GM19438 (cell line): ENCODE measurements around the gene CUBN.
"Not testable (repeated sequence)": the region's sequence is repeated elsewhere in the genome, so short reads cannot be mapped to it uniquely, and the experiment has no call there.

ENCODE experiments used
- ATAC-seq: cut with Tn5 transposase; IDR thresholded peaks from one replicate; pipeline ENCODE4 v1.9.1; 2021; ENCODE audit warnings: low read depth; ENCODE audit not compliant: unreplicated experiment

Gene CUBN

GRCh38 chr10:17141504-17142229 is 12.1 kb upstream of the CUBN start:
- ATAC-seq = no peak

- ATAC-seq = no peak
These were observed 10.8 kb upstream of the CUBN start for GRCh38 chr10:17140386-17140761.

GRCh38 chr10:17138460-17139042 is 8.9 kb upstream of the CUBN start:
- ATAC-seq = no peak

DNA sequence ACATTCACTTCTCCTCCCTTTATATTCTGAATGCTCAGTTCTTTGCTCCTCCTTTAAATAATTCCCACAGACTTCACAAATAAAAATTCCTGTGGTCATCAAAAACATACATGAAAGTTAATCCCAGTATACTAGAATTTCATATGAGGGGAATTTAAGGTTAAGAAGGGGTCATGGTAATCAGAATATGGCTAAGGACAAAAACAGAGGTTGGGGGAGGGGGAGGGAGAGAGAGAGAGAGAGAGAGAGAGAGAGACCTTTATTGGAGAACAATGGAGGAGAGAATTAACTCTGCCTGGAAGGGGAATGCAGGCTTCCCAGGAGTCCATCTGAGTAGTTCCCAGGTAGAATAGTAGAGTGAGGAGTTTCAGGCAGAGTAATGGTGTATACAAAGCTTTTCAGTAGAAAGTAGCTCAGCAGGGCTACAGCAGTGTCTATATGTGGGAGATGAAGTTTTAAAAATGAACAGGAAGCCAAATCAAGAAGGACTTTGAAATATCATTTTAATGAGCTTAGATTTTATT is 5.2 kb upstream of the CUBN start:
- no peak for ATAC-seq

DNA sequence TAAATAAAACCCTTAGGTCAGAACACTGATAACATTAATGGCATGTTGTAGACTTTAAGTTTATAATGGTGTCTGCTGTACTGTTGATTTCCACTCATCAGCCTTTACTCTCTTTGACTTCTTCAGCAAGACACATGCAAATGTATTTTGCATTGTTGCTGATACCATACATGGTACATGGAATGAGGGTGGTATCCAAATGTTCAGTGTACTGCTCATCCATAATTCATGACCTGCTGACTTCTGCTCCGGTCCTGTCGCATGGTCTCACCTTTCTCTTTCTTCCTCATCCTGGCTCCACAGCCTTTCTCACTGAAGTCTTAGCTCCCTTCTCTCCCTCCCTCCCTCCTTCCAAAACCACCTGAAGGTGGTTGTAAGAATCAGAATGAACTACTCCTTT is 4.7 kb upstream of the CUBN start:
- no peak for ATAC-seq

DNA sequence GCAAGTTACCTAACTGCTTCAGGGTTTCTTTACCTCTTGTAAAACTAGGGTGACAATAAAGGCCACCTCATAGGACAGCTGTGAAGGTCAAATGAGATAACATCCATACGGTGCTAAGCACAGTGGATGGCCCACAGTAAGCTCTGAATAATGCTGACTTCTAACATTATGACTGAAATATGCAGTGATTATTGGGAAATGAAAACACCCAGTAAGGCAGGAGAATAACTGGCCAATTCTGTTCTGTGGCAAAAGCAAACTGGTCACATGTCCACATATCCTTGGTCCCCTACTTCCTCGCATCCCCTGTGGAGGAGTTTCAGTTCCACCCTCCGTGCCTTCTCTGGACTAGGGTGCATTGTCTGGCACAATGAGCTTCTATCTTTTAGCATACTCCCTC is 1.4 kb downstream of the CUBN start:
- ATAC-seq = no peak

GRCh38 chr10:17126327-17126726 is 3.3 kb downstream of the CUBN start:
- no peak for ATAC-seq

- no peak for ATAC-seq
These were observed 4.3 kb downstream of the CUBN start for GRCh38 chr10:17125206-17125893.

GRCh38 chr10:17123961-17124360 is 5.7 kb downstream of the CUBN start:
- ATAC-seq = no peak

GRCh38 chr10:17122726-17123661 is 6.6 kb downstream of the CUBN start:
- no peak for ATAC-seq

DNA sequence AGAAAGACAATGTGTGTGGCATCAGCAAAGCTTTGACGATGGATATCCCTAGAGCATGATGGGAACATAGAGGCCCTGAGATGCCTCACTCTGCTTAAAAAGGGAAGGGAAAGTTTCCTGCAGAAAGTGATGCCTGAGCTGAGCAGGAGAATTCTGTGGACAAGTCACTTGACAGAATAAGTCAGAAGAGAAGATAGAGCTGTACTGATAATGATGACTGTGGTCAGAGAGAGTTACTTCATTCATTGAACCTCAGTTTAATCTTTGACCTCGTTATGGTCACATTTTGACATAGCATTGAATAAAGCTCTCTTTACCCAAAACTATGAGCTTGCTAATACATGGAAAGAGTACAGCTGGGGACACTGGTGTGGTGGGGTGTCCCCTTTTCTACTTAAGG is 7.6 kb downstream of the CUBN start:
- ATAC-seq = no peak

- no peak for ATAC-seq
These were observed 8.9 kb downstream of the CUBN start for GRCh38 chr10:17120694-17121093.

DNA sequence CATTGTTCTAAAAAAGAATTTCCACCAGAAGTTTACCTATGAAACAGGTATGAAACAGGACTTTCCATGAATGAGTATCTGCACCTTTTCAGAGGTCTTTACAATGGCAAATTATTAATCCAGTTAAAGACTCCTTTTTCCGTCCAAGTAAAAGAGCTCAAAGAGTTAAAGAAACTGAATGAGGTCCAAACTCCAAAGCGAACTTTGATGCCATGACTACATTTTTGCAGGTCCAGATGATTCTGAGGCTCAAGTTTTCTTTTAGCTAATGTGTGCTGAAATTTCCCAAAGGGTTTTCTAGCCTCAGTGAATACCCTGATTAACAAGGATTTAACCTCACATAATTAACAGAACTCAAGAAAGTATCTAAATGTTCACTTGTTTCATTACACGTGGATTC is 9.8 kb downstream of the CUBN start:
- ATAC-seq = no peak

- ATAC-seq = no peak
These were observed 13.4 kb downstream of the CUBN start for GRCh38 chr10:17116193-17116592.

DNA sequence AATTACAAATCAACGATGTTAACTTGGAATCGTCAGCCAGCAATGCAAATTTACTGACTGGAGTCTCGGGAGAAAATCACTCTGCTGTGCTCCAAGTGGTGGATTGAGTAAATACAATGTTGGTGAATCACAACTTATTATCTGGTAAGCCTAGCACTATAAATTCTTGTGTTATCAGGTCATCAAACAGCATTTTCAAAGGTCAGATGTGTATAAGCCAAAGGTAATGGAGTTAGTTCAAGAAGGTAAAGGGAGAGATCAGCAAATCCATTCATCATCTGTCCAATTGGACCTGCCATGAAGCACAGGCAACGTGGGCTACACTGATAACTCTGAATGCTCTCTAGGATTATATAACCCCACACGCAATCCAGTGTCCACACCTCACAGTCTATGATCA is 13.9 kb downstream of the CUBN start:
- ATAC-seq = no peak

DNA sequence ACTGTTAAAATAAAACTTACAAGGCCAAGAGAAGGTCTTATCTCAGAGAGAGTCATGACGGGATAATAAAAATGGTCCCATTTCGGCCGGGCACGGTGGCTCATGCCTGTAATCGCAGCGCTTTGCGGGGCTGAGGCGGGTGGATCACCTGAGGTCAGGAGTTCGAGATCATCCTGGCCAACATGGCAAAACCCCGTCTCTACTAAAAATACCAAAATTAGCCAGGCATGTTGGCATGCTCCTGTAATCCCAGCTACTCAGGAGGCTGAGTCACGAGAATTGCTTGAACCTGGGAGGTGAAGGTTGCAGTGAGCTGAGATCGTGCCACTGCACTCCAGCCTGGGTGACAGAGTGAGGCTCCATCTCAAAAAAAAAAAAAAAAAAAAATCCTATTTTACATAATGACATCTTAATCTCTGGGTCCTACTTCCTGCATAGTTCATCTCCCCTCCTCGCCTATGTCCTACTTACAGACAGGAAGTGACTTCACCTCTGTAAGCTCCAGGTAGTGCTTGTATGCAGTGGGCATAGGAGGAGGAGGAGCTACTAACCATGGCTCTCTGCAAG is 14.7 kb downstream of the CUBN start:
- not testable (repeated sequence) for ATAC-seq

DNA sequence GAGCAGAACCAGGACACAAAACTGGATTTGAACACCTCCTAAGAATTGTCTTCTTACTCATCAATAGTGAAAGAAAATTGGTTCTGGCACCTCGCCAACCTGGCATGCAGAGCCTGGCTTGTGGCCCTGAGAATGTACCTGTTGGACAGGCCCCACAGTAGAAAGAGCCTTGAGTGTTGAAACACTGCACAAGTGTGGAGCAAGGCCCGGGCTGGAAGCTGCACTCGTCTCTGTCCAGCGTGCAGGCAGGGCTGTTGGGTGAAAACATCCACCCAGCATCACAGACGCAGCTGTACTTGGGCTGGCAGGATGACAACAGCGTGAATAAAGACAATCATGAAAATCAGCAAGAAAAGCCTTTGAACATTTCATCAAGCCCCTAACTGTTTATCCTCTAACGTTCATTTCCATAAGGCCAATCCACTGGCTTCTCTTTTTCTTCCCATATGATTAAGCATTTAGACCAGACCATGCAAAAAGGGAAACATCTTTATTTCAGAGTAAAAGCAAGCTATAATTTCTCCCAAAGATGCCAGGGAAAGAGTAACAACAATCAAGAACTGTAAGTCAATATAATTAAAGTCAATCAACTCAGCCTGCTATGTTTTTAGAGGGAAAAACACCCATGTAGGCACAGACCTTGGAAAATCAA is 15.6 kb downstream of the CUBN start:
- ATAC-seq = no peak

DNA sequence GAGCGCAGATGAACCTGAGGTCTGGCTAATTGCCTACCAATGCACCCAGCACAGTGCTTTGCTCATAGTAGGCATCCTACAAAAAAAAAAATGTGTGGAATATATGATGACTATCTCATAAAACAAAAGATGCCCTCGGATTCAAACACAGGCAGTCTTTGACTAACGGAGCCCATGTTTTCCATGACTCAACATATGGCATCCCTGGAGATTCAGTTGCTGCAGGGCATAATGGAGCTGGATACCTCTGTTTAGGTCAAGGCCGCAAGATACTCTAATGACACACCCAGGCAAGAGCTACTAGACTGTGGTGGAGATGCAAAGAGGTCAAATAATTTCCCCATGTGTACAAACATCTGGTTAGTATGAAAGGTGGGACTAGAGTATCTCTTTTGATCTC is 16.3 kb downstream of the CUBN start:
- no peak for ATAC-seq

DNA sequence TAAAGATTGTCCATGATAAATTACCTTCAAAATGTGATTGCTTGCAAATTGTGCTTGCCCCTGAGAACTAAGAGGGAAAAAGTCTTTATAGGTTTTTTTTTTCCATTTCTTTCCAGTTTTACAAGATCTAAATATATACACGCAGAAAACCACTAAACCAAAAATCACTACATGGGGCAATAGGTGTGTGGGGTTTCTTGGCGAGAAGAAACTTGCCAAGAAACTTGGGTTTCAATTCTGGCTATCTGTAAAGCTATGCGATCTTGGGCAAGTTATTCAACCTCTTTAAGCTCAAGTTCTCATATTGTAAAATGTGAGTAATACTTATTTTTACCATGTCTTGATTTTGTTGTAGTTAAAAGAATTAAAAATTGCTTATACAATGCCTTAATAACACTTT is 17.0 kb downstream of the CUBN start:
- ATAC-seq = no peak
